ENCODE data around the gene TRIM8.

TRIM8 gene

DNA sequence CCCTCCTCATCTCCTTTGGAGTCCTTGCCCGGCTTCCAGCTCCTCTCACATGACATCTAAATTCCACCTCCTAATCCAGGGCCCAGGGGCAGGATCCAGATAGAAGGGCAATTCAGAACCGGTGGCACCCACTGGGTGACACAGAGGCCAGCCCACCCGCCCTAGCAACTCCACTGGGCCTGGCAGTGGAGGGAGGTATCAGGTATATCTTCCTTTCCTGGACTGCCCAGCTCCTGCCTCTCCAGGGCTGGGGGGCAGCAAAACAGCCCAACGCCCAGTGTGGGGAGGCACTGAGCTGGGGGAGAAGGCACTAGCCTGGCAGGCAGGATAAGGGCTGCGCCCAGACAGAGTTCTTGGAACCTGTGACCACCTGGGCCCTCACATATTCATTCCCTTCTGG, 10.4 kb upstream of the TRIM8 start:
- no peak for DNase-seq

DNA sequence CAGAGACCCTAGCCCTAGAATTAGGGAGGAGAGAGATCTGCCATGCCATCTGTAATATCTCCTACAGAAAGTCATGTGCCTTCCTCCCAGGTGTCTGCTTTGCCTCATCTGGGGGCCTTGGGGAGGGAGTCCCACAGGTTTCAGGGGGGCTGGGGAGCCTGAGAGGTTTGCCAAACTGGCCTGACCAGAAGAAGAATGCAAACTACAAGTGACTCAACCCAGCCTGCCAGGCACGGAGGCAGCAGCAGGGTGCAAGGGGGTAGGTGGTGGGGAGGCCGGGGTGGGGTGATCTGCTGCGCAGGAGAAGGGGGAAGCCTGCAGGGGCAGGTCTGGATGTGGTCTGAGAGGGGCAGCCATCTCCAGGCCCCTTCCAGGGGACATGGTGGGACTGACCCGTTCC, 9.6 kb upstream of the TRIM8 start:
- no peak for DNase-seq

DNA sequence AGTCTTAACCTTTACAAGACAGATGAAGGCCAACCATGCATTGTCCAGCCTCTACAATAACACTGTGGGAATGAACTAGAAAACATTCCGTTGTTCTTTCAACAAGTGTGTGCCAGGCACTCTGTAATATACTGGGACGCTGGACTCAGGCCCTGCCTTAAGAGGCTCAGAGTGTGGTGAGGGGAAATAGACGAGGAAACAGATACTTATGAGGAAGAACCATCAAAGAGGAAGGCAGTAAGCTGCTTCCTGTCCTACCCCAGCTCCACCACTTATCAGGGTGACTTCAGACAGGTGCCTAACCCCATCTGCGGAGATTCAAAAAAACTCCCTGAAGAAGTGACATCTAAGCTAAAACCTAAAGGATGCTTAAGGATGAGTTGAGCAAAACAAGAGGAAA, 8.9 kb upstream of the TRIM8 start:
- DNase-seq: no peak

DNA sequence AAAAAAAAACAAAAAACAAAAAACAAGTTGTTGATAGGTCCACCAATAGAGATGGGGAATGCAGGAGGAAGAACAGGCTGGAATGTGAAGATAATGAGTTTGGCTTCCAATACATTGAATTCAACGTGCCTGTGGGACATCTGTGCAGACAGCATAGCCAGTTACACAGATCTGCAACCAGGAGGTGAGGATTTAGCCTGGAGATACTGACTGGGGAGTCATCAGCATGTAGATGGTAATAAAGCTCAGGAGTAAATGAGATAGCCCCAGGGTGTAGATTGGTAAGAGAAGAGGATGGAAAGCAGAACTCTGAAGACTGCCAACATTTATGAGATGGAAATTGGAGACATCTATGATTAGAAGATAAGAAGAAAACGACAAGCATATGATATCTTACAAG, 4.7 kb upstream of the TRIM8 start:
- DNase-seq: no peak

DNA sequence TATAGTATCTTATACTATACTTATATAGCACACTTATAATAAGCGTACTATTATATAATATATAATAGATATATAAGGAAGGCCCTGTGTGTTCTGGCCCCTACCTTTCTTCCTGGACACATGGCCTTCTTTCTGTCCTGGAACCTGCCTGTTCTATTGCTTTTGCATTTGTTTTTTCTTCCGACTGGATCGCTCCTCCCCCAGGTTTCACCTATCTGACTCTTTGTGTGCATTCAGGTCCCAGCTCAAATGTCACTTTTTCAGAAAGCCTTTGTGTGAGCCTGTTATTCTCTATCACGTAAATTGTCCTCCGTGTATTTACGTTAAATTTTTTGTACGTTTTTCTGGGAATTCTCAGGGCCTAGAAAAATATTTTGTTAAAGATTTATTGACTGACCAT, 2.9 kb upstream of the TRIM8 start:
- DNase-seq: no peak

DNA sequence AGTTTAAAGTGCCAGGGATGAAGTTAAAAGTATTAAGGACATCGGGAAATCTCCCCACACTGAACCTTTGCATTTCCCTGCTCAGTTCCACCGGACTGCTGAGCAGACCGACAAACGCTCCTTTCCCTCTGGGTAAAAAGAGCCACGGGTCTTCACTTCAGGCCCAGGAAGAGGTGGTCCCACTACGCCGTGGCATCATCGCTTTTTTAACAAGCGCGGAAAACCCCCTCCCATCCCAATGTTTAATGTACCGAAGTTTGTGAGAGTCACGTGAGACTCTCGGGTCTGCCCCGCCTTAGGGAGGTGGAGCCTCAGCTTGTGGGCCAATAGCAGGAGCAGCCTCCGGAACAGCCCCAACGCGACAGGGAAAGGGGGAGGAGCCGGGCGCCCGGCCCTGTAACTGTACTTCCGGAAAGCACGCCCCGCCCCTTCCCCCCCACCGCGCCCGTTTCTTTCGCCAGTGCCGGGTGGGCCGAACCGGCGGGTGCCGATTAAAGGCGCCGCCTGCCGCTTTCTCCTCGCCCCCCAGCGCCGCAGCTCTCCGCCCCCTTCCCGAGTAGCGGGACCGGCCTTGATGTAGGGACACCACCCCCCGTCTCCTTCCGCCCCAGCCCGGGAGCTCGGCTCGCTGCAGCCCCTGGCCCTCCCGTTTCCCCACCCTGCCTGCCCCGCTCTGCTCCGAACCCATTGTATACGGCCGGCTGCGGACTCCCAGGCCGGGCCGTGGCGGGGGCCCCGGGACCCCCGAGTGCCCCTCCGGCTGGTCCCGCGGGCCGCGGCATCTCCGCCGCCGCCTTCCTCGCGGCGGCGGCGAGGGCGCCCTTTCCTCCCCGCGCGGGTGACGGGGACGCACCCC, 2.2 kb upstream of the TRIM8 start:
- peak; percentile 98 for DNase-seq

DNA sequence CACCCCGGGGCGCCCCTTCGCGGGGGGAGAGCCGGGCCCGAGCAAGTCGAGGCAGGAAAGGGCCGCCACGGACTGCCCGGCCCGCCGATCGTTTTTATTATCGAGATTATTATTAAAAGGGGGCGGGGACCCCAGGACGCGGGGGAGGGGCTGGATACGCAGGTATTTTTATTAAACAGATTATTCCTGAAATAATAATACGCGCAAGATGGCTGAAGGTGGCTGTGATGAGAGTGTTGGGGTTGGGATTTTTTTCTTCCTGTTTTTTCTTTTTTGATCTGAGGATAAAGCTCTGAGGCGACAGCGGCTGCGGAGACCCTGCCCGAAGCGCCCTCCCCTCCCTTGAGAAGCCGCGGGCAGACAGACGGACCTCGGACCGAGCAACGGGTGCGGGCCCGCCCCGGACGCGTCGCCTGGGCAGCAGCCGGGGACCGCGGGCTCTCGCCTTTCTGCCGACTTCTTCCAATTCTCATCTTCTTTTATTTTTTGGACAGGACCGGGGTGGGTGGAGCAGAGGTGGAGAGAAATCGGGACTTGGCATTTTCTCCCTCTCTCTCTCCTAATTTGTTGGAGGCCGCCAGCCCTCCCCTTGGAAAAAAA, 1.4 kb upstream of the TRIM8 start:
- peak; percentile 41 for DNase-seq

DNA sequence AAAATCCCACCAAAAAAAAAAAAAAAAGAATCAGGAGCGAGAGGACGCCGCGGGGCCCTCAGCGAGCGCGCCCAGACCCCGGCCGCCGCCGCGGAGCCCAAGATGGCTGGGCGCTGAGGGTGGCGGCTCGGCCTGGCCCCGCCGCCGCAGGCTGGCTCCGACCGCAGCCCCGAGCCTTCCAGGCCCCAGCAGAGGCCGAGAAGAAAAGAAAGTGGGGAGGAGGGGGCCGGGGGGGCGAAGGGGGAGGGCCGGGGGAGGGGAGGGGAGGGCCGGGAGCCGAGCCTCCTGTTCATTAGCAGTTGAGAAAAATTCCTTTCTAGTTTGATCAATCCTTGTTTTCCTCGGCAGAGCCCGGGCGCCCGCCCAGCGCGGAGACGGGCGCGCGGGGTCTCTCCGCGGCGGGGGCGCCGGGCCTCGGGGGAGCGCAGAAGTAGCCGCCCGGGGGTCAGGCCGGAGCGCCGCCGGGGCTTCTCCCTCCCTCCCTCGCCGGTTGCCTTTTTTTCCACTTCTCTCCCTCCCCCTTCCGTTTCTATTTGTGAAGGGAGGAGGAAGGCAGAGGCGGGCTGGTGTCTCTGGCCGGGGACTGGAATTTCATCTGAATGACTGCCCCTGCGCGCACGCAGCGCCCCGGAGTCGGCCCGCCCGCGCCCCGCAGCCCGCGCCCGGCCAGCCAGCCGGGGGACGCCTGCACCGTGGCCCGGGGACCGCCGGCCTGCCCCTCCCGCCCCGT, 778 bp upstream of the TRIM8 start:
- no peak for DNase-seq

DNA sequence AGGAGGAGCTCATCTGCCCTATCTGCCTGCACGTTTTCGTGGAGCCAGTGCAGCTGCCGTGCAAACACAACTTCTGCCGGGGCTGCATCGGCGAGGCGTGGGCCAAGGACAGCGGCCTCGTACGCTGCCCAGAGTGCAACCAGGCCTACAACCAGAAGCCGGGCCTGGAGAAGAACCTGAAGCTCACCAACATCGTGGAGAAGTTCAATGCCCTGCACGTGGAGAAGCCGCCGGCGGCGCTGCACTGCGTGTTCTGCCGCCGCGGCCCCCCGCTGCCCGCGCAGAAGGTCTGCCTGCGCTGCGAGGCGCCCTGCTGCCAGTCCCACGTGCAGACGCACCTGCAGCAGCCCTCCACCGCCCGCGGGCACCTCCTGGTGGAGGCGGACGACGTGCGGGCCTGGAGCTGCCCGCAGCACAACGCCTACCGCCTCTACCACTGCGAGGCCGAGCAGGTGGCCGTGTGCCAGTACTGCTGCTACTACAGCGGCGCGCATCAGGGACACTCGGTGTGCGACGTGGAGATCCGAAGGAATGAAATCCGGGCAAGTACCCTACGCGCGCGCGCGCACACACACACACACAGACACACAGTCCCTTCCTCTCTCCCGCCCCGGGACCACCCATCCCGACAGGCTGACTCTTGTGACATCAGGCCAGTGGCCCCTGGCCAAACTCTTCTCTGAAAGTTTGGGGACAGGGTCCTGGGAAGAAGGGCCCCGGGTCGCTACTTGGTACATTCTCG, 538 bp downstream of the TRIM8 start:
- peak; percentile 78 for DNase-seq

DNA sequence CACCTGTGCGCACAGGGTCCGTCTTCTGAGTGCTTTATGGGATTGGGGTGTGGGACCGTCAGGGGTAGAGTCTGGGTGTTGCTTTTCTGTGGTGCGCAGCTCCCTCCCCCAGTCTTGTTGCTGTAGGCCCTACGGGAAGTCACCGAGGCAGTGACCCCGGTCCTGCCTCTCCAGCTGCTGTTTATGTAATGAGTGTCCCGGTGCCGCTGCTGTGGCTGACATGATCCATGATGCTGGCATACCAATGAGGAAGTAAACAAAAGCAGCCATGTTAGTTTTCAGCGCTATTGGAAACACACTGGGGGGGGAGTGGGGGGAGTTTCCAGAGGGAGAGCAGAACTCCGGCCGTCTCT, 1.1 kb downstream of the TRIM8 start:
- DNase-seq: peak; percentile 44

DNA sequence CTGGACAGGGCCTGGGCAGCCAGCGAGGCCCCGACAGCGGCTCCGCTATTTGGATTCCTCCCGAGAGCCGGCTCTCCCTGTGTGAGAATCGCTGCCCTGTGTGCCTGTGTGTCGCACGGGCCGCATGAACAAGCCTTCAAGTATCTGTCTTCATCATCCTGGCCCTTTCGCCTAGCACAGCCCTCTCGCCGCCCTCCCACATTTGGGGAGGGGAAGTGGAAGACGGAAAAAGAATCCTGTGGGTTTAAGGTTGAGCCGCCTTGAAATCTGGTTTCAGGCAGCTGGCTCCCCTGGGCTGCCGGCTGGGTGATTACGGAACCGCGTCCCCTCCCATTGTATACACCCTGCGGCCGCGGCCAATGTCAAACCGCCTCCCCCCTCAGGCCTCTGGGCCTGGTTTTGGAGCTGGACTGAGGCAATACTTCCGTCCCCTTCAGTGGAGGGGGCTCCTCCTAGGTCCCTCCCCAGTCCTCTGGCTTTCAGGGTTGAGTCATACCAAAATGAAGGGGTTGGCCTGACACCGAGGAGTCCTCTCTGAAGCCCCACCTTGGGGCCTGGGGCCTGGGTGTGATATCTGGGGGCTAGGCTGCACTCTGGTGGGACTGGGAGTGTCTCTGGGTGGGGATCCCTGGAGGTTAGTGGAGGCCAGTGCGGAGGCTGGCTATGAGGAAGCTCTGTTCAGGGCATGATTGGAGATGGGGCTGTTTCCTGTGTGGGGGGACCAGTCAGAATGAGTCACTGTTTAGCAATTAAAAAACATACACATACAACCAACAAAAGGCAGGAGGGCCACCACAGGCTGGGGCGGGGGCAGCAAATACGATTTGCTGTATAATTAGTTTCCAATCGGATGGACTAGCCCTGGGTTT, 1.7 kb downstream of the TRIM8 start:
- peak; percentile 79 for DNase-seq

DNA sequence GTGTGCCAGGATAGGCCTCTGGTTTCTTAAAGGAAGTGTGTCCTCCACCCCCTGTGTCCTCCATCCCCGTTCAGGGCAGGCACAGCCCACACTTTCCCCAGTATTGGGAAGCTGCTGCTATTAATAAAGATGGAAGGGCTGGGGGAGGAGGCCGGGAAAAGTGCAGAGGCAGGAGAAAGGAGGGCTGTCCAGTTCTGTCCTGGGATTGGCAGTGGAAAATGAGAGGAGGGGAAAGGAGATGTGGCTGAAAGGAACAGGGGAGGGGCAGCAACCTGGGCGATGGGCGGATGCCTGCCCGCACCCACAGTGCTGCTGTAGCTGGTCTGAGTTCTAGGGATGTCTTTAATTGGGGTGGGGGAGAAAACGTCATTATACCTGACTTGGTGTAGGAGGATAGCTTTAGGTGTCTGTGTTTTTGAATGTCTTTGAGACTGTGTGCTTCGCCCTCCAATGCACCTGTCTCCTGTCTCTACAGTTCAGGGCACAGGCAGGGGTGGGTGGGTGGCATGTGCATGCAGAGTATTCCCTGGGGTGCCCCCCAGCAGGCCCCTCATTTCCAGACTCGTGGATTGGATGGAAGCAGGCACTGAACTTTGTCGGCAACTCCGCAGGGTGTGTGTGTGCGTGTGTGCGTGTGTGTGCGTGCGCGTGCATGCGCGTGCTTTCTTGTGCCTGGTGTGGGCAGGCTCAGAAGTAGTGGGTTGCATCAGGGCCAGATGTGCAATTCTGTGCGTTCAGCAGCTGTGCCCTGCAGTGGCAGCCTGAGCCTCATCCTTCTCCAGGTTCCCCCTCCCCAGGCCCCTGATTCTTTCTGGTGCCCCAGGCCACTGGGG, 2.5 kb downstream of the TRIM8 start:
- DNase-seq: peak; percentile 37

DNA sequence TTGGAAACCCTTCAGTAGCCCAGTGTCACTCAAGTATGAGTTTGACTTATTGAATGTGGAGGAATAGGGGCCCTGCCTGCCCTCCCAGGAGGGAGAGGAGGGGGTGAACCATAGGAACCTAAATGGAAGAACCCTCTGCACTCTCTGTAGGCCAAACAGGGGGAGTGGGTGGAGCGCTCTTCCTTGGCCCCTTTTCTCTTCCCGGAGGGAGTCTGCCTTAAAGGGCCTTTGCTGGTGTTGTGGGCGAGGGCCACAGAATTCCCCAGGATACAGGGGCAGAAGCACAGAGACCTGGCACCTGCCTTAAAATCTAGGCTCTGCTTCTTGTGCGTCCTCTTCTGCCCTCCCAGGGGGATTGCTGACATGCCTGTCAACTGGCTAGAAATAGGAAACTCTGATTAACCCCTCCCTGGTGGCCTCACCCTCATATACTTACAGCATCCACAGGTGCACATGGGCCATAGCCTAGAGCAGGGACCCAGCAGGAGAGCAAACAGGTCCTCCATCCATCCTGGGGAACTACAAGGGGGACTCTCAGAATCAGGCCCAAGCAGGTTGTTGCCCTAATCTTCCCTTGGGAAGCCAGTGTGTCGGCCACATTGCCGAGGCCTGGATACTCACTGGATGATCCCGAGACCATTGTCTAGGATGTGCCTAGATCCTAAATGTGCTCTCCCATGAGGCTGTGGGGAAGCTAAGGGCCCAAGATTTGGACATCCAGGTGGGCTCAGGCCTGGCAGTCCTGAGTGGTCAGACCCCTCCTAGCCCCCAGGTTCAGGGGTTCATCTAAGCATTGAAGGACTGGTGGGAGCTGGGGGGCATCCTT, 3.4 kb downstream of the TRIM8 start:
- DNase-seq: no peak

DNA sequence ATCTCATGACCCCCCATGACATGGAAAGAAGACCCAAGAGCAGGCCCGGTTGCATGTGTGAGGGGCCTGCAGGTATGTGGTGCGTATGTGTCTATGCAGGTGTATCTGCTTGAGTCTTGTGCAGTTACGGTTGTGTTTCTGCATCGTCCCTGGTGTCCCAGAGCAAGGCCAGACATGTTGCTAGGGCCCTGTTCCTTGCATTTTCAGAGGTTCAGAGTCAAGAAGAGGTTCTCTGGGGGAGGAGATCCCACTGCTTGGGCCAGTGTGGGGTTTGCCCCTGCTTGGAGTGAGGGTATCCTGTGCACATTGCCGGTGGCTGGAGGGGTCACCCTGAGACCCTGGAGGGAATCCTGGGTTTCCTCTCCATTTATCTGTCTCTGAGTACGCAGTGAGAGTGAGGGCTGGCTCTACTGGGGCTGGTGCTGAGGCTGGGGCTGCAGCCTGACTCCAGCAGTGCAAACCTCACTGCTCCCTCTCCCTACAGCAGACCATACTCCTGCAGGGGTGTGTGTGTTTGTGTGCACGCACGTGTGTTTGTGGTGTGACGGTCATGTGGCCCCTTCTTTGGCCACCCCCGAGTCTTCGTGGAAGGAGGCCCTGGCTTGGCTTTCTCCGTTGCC, 4.1 kb downstream of the TRIM8 start:
- no peak for DNase-seq

DNA sequence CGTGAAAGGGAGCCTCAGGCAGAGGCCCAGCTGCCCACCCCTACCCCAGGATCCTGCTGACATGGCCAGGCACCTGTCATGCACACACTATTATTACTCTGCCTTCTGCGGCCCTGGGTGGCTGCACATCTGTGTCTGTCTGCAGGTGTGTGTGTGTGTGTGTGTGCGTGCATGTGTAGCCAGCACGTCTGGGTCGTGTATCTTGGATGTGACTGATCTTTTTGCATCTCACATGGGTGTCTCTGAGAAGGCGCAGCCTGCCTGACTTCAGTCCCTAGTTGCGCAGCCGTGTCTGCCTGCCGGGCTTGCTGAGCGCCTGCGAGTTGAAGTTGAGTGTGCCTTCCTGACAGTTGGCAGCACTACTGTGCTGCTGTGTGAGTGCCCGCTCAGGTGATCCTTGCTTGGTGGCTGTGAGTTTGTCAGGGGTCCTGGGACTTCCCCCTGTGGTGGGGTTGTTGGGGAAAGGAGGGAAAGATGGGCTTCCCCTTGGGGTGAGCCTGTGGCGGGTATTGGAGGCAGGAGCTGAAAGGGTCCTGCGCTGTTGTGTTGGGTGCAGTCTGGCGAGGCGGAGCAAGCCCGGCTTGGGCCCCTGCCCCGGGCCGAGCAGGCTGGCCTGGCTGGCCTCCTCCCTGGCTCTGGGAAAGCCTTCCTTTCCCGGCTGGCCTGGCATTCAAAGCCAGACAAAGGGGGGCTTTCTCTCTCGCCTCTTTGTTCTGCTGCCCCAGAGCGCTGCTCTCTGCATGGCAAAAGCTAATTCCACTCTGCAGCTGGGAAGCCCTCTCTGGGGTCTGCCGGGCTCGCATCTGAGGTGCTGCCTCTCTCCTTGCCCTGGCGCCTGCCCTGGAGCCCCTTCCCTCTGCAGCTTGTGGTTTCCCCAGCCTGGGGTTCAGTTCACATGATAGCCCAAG, 4.9 kb downstream of the TRIM8 start:
- DNase-seq: peak; percentile 39

DNA sequence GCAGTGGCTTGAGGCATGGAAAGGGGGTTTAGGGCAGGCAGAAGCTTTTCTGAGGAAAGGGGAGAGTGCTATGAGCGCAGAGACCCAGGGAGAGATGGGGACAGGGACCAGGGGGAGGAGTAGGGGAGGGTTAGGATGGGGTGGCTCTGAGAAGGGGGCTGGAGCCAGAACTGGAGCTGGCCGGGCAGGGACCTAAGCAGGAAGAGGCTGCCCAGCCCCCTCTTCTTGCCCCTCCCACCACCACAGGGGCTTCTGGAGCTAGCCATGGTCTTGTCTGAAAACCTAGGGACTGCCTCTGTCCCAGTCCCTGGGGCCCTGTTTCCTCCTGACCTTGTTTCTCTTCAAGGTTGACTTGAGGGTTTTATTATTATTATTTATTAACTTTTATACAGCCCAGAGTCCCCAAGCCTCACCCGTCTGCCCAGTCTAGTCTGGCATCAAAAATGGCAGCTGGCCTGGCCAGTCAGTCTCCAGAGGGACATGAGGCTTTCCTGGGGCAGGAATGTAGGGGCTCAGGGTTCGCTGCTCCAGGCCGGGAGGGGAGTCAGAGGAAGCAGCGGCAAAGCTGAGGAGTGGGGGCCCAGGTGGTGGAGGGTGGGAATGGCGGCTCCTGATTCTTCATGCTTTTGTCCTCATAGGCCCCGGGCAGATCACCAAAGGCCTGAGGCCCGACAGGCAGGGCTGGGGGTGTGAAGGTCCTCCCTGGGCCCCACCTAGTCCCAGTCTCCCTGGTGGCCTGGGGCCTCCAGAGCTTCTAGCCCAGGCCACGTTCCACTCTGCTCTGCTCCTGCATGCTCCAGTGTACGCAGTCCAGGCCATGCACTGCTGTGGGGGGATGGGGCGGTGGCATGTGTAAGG, 5.7 kb downstream of the TRIM8 start:
- no peak for DNase-seq

DNA sequence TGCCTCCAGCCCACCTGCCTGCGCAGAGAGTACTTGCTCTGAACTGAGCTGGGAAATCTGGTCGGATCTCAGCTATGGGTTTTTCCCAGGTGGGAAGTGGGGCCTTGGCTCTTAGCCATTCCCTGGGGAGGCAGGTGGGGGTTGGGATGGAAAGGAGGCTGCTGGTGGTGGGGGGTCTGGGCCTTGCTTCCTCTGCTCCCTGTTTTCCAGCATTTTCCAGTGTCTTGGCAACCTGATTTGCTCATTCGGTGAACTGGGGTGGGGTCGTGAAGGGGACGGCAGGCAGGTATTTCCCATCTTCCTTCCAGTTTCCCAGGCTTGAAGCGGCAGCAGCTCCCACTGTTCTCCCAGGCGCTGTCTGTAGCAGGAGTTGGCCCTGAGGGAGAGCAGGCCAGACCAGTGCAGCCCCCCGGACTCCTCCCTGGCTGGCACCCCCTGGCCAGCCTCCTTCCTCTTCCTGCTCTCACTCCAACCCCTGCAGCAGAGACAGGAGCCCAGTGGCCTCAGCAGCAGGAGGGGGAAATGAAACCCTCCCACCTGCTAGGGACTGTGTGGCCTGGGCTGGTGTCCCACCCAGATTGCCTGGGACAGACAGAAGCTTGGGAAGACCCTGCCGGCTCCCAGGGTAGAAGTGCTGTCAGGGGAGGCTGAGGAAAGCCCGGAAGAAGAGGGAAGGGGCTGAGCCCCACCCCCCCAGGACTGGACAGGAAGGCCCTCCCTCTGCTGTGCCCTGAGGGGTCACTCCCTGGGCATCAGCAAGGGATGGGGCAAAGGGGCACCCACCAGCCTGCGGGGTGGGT, 6.6 kb downstream of the TRIM8 start:
- no peak for DNase-seq
